NCI-H446 treated with DMSO at 0.1 percent for 48 hours (cell line): ENCODE measurements around the gene TAF4.
"Not testable (repeated sequence)": the region's sequence is repeated elsewhere in the genome, so short reads cannot be mapped to it uniquely, and the experiment has no call there.

Source experiments
- DNase-seq: peaks from one replicate; lab custom pipeline; 2025; lab: John Stamatoyannopoulos, UW

TAF4 gene

GRCh38 chr20:62073323-62073722 is 7.6 kb upstream of the TAF4 start:
- DNase-seq = no peak

- not testable (repeated sequence) for DNase-seq
These were observed 6.2 kb upstream of the TAF4 start for GRCh38 chr20:62071669-62072430.

GRCh38 chr20:62069741-62070216 is 4.1 kb upstream of the TAF4 start:
- DNase-seq = no peak

- DNase-seq = no peak
These were observed 3.3 kb upstream of the TAF4 start for GRCh38 chr20:62068997-62069396.

- no peak for DNase-seq
These were observed 2.0 kb upstream of the TAF4 start for GRCh38 chr20:62067547-62068260.

GRCh38 chr20:62066983-62067433 is 1.3 kb upstream of the TAF4 start:
- DNase-seq = no peak

- no peak for DNase-seq
These were observed 780 bp upstream of the TAF4 start for GRCh38 chr20:62066339-62066982.

- DNase-seq = no peak
These were observed 659 bp downstream of the TAF4 start for GRCh38 chr20:62064770-62065673.

- no peak for DNase-seq
These were observed 1.5 kb downstream of the TAF4 start for GRCh38 chr20:62063981-62064769.

- DNase-seq = no peak
These were observed 2.2 kb downstream of the TAF4 start for GRCh38 chr20:62063315-62063980.

- no peak for DNase-seq
These were observed 2.9 kb downstream of the TAF4 start for GRCh38 chr20:62062661-62063314.

GRCh38 chr20:62061851-62062423 is 3.7 kb downstream of the TAF4 start:
- no peak for DNase-seq

- DNase-seq = no peak
These were observed 4.8 kb downstream of the TAF4 start for GRCh38 chr20:62060631-62061541.

- DNase-seq = no peak
These were observed 5.6 kb downstream of the TAF4 start for GRCh38 chr20:62059920-62060630.

- DNase-seq = no peak
These were observed 6.3 kb downstream of the TAF4 start for GRCh38 chr20:62059401-62059800.

- DNase-seq = no peak
These were observed 6.7 kb downstream of the TAF4 start for GRCh38 chr20:62058941-62059340.

- no peak for DNase-seq
These were observed 8.7 kb downstream of the TAF4 start for GRCh38 chr20:62056975-62057374.

GRCh38 chr20:62056377-62056776 is 9.3 kb downstream of the TAF4 start:
- DNase-seq = no peak
